Stimulated activated CD8-positive, alpha-beta memory T cell treated with anti-CD3 and anti-CD28 coated beads, Interleukin-2, amount 100 ng/mL, for 1 hour (primary cell): Measurements from ENCODE around the gene UGT8.
"Not testable (repeated sequence)": the region's sequence is repeated elsewhere in the genome, so short reads cannot be mapped to it uniquely, and the experiment has no call there.

ENCODE experiments used
- DNase-seq, 2 donors: peaks; one replicate each; pipeline ENCODE4 v3.0.0-alpha.2; 2020; ENCODE audit warnings: low read depth in 2 of 2

Gene UGT8

GRCh38 chr4:114606245-114606644, 7.6 kb downstream of the UGT8 start:
- no peak for DNase-seq

GRCh38 chr4:114607056-114607455, 8.4 kb downstream of the UGT8 start:
- no peak for DNase-seq

GRCh38 chr4:114613560-114613959, 15.0 kb downstream of the UGT8 start:
- DNase-seq: no peak

- DNase-seq: no peak
These were observed 16.8 kb downstream of the UGT8 start for GRCh38 chr4:114615435-114615834.

GRCh38 chr4:114616036-114616435, 17.4 kb downstream of the UGT8 start:
- not testable (repeated sequence) for DNase-seq

GRCh38 chr4:114626196-114626595, 27.6 kb downstream of the UGT8 start:
- no peak for DNase-seq

GRCh38 chr4:114636192-114636935, 37.8 kb downstream of the UGT8 start:
- no peak for DNase-seq

GRCh38 chr4:114642173-114642780, 43.7 kb downstream of the UGT8 start:
- DNase-seq: no peak

- no peak for DNase-seq
These were observed 51.3 kb downstream of the UGT8 start for GRCh38 chr4:114649908-114650307.

GRCh38 chr4:114653675-114654074, 55.1 kb downstream of the UGT8 start:
- DNase-seq: no peak

- DNase-seq: no peak
These were observed 56.0 kb downstream of the UGT8 start for GRCh38 chr4:114654592-114654991.

GRCh38 chr4:114658179-114658578, 59.6 kb downstream of the UGT8 start:
- DNase-seq: no peak

- DNase-seq: no peak
These were observed 60.2 kb downstream of the UGT8 start for GRCh38 chr4:114658776-114659175.

- no peak for DNase-seq
These were observed 60.9 kb downstream of the UGT8 start for GRCh38 chr4:114659386-114660008.

- no peak for DNase-seq
These were observed 64.5 kb downstream of the UGT8 start for GRCh38 chr4:114663083-114663482.

- no peak for DNase-seq
These were observed 70.0 kb downstream of the UGT8 start for GRCh38 chr4:114668577-114668976.

- not testable (repeated sequence) for DNase-seq
These were observed 72.1 kb downstream of the UGT8 start for GRCh38 chr4:114670733-114671132.

- no peak for DNase-seq
These were observed 74.7 kb downstream of the UGT8 start for GRCh38 chr4:114673306-114673705.

- DNase-seq: no peak
These were observed 75.5 kb downstream of the UGT8 start for GRCh38 chr4:114674080-114674479.

- no peak for DNase-seq
These were observed 78.9 kb downstream of the UGT8 start for GRCh38 chr4:114677346-114677979.

GRCh38 chr4:114684462-114684861, 85.9 kb downstream of the UGT8 start:
- no peak for DNase-seq

- no peak for DNase-seq
These were observed 89.5 kb downstream of the UGT8 start for GRCh38 chr4:114688059-114688458.

- DNase-seq: no peak
These were observed 92.0 kb downstream of the UGT8 start for GRCh38 chr4:114690571-114690970.
